Right cardiac atrium (tissue), 5 donors: Measurements from ENCODE around the gene VEPH1. TPM values are rescaled to one million over a fixed set of nuclear protein-coding genes. Genes with fewer than 3 reads are reported as not detected.
"Not testable (repeated sequence)": the region's sequence is repeated elsewhere in the genome, so short reads cannot be mapped to it uniquely, and the experiment has no call there.

Experiments used
- ATAC-seq, 2 donors: fragments of 200-7000 bp; cut with Tn5 transposase; one replicate each; pipeline versions ENCODE4 v1.8.0 to v1.9.1; 2020; ENCODE audit warnings: moderate library complexity in 2 of 2, mild to moderate bottlenecking in 1 of 2
- DNase-seq, 3 donors: peaks; one replicate each; pipeline ENCODE4 v3.0.0-alpha.2; 2020
- H3K27ac ChIP-seq: one replicate; pipeline ENCODE4 v1.5.1; 2013; ENCODE audit warnings: mild to moderate bottlenecking, low read length, control low read depth, moderate library complexity
- H3K27me3 ChIP-seq: one replicate; pipeline ENCODE4 v1.6.1; 2013; ENCODE audit not compliant: control insufficient read depth, insufficient read depth
- H3K4me1 ChIP-seq: one replicate; pipeline ENCODE4 v1.6.1; 2013; ENCODE audit warnings: low read length; ENCODE audit not compliant: control insufficient read depth, insufficient read depth
- H3K4me3 ChIP-seq: one replicate; pipeline ENCODE4 v1.5.1; 2013; ENCODE audit warnings: low read length, control low read depth
- H3K9me3 ChIP-seq: one replicate; pipeline ENCODE4 v1.6.1; 2013; ENCODE audit warnings: low read length; ENCODE audit not compliant: control insufficient read depth
- WGBS: extraction: QIAGEN DNeasy Blood & Tissue Kit; methylation state at CpG from one replicate; pipeline ENCODE4 v1.1.7; 2013; 5-methylcytosine and 5-hydroxymethylcytosine counted together
- intact Hi-C, 4 donors: fragments of 100-400 bp; cut with DNase I; formaldehyde crosslinking; loops; one replicate each; pipeline versions ENCODE4 v1.11.0 to v1.14.0; 2022 to 2023
- polyA plus RNA-seq: library from polyadenylated mRNA; stranded (reverse); fragments of 200-250 nt; gene quantifications from one replicate; pipeline ENCODE4 v1.2.3, GENCODE V29; 2013
- total RNA-seq, 4 donors: library from RNA; stranded (reverse); fragmentation: NEBNext Ultra II Directional; extraction: Animal tissue kit (Norgen Biotek cat#: 25700); gene quantifications; one replicate each; pipeline ENCODE4 v1.2.1, GENCODE V29; 2021
- donor health status: healthy with polysubstance abuse.
- donor health status: DM: no; HTN: yes; CAD: no.
- donor health status: DM: no; HTN: no; CAD: no.
- donor health status: DM: no; HTN: yes; CAD: no; lungs with severe emphysema.
- donor health status: DM: yes; HTN: yes; CAD: no.

Gene VEPH1
- total and polyA plus RNA-seq, 5 donors, result 0.22 to 0.26 (median 0.25) TPM; not detected in 2

GRCh38 chr3:157347577-157348303 is 155.5 kb downstream of the VEPH1 start:
- intact Hi-C loops, result no loop called here
- H3K27me3 ChIP-seq, result no peaks in the 10 kb centered on the region
- ATAC-seq (no peak), DNase-seq (peak in 1 of 3 donors; percentile 29)
- no peak overlapping the region for H3K27ac ChIP-seq
- no peak overlapping the region for H3K4me3 ChIP-seq
- 74% methylated on average over 12 of the region's 12 CpGs for WGBS
- H3K9me3 ChIP-seq, result no peaks in the 10 kb centered on the region
- no peaks in the 10 kb centered on the region for H3K4me1 ChIP-seq

GRCh38 chr3:157336252-157337009 is 166.8 kb downstream of the VEPH1 start:
- ATAC-seq (no peak), DNase-seq (no peak)
- intact Hi-C loops, result no loop called here
- Histone ChIP-seq H3K9me3 (no peaks in the 10 kb centered on the region), H3K27me3 (no peaks in the 10 kb centered on the region), H3K4me3 (no peak overlapping the region), H3K27ac (no peak overlapping the region), H3K4me1 (no peaks in the 10 kb centered on the region)
- WGBS, result 82% methylated on average over 4 of the region's 4 CpGs

- no peak for DNase-seq
- intact Hi-C loops, result no loop called here
- Histone ChIP-seq H3K27me3 (no peaks in the 10 kb centered on the region), H3K4me3 (no peak overlapping the region), H3K27ac (no peak overlapping the region), H3K9me3 (no peaks in the 10 kb centered on the region), H3K4me1 (no peaks in the 10 kb centered on the region)
- no peak for ATAC-seq
- WGBS, result 66% methylated on average over 7 of the region's 7 CpGs
Observed at GRCh38 chr3:157335233-157336076, 167.8 kb downstream of the VEPH1 start.

GRCh38 chr3:157333551-157333991 is 169.6 kb downstream of the VEPH1 start:
- Histone ChIP-seq H3K27me3 (no peaks in the 10 kb centered on the region), H3K27ac (no peak overlapping the region), H3K4me3 (no peak overlapping the region), H3K9me3 (no peaks in the 10 kb centered on the region), H3K4me1 (no peaks in the 10 kb centered on the region)
- DNase-seq (no peak), ATAC-seq (no peak)
- intact Hi-C loops, result no loop called here
- WGBS, result 75% methylated on average over 2 of the region's 2 CpGs

GRCh38 chr3:157330206-157330605 is 173.0 kb downstream of the VEPH1 start:
- no peaks in the 10 kb centered on the region for H3K27me3 ChIP-seq
- whole genome bisulfite sequencing, result 81% methylated on average over 1 of the region's 1 CpG
- H3K9me3 ChIP-seq, result no peaks in the 10 kb centered on the region
- no peak for ATAC-seq
- intact Hi-C loops, result no loop called here
- DNase-seq, result no peak
- H3K27ac ChIP-seq, result no peak overlapping the region
- no peaks in the 10 kb centered on the region for H3K4me1 ChIP-seq
- H3K4me3 ChIP-seq, result no peak overlapping the region

GRCh38 chr3:157329551-157329950 is 173.7 kb downstream of the VEPH1 start:
- Histone ChIP-seq H3K4me1 (no peaks in the 10 kb centered on the region), H3K27me3 (no peaks in the 10 kb centered on the region), H3K4me3 (no peak overlapping the region), H3K27ac (no peak overlapping the region), H3K9me3 (no peaks in the 10 kb centered on the region)
- intact Hi-C loops, result no loop called here
- no peak for DNase-seq
- 82% methylated on average over 2 of the region's 2 CpGs for WGBS
- ATAC-seq, result no peak

GRCh38 chr3:157327837-157328236 is 175.4 kb downstream of the VEPH1 start:
- WGBS, result 86% methylated on average over 3 of the region's 3 CpGs
- no peaks in the 10 kb centered on the region for H3K9me3 ChIP-seq
- DNase-seq (no peak), ATAC-seq (no peak)
- no peaks in the 10 kb centered on the region for H3K4me1 ChIP-seq
- H3K27me3 ChIP-seq, result no peaks in the 10 kb centered on the region
- H3K4me3 ChIP-seq, result no peak overlapping the region
- intact Hi-C loops, result no loop called here
- no peak overlapping the region for H3K27ac ChIP-seq

- H3K27ac ChIP-seq, result no peak overlapping the region
- H3K9me3 ChIP-seq, result no peaks in the 10 kb centered on the region
- DNase-seq (no peak), ATAC-seq (no peak)
- no peaks in the 10 kb centered on the region for H3K4me1 ChIP-seq
- H3K27me3 ChIP-seq, result no peaks in the 10 kb centered on the region
- intact Hi-C loops, result no loop called here
- WGBS, result 87% methylated on average over 1 of the region's 1 CpG
- no peak overlapping the region for H3K4me3 ChIP-seq
Observed at GRCh38 chr3:157327018-157327417, 176.2 kb downstream of the VEPH1 start.

GRCh38 chr3:157324869-157325268 is 178.3 kb downstream of the VEPH1 start:
- 89% methylated on average over 1 of the region's 1 CpG for WGBS
- H3K27ac ChIP-seq, ATAC-seq, H3K4me3 ChIP-seq, DNase-seq, H3K4me1 ChIP-seq, H3K9me3 ChIP-seq, intact Hi-C loops, H3K27me3 ChIP-seq: not testable (repeated sequence)

- H3K9me3 ChIP-seq, result no peaks in the 10 kb centered on the region
- H3K4me3 ChIP-seq, result no peak overlapping the region
- ATAC-seq (no peak), DNase-seq (no peak)
- no peaks in the 10 kb centered on the region for H3K4me1 ChIP-seq
- no peak overlapping the region for H3K27ac ChIP-seq
- WGBS, result 79% methylated on average over 2 of the region's 2 CpGs
- no peaks in the 10 kb centered on the region for H3K27me3 ChIP-seq
- intact Hi-C loops, result no loop called here
Observed at GRCh38 chr3:157323360-157323759, 179.9 kb downstream of the VEPH1 start.

GRCh38 chr3:157319672-157320071 is 183.5 kb downstream of the VEPH1 start:
- intact Hi-C loops, result no loop called here
- DNase-seq (no peak), ATAC-seq (no peak)
- no peaks in the 10 kb centered on the region for H3K27me3 ChIP-seq
- H3K4me1 ChIP-seq, result no peaks in the 10 kb centered on the region
- H3K4me3 ChIP-seq, result no peak overlapping the region
- no peaks in the 10 kb centered on the region for H3K9me3 ChIP-seq
- H3K27ac ChIP-seq, result no peak overlapping the region
